ENCODE results near the gene POLR2F. TPM values are rescaled to one million over a fixed set of nuclear protein-coding genes. Genes with fewer than 3 reads are reported as not detected.

The POLR2F gene
- 43.4 TPM for polyA plus RNA-seq (ENCODE audit: insufficient read length)

DNA sequence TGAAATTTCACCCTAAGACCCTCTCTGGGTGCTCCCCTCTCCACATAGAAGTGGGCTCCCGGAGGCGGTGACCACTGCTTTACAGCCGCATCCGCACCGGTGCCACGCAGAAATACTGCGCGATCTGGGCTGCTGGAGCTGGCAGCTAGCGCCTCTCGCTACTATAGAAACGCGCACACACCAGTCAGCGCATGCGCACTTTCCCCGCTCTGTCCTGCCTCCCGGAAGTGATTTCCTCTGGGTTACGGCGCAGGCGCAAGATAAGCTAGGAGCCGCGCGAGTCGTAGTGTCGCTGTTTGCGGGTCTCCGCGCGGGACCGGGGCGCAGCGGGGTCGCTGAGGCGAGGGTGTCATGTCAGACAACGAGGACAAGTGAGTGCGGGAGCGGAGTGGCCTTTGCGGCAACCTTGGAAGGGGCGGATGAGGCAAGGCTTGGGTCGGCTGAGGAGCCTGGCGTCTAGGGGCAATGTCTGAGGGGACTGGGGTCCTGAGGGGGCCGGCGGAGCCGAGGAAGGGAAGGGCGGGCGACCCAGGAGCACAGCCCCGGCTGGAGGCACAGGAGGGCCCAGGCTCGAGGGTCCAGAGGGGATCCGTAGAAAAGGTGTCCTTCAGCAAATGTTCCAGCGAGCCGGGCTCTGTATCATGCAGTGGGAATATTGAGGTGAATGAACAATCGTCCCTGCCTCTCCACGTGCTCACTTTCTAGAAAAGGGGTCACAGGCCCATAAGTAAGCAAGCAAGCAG is at the start of gene POLR2F, which contains the start of gene C22orf23:
POLR2F (plus strand) TSS at position 263 of the 743 bp plus-strand sequence; CDS start at position 352, 89 bp downstream.
C22orf23 (minus strand) TSS at position 165 of the 743 bp plus-strand sequence. CDS start 452 bp downstream, outside the sequence.
- DNase-seq (ENCODE audit: low read depth), result peak; percentile 94

- no peak for DNase-seq (ENCODE audit: low read depth)
These were observed 48.6 kb upstream of the POLR2F start for GRCh38 chr22:37904572-37905533.

- no peak for DNase-seq (ENCODE audit: low read depth)
These were observed 47.8 kb upstream of the POLR2F start, which contains the start of gene MICALL1 for GRCh38 chr22:37905534-37906363. MICALL1 (plus strand) TSS chr22:37906297; CDS start chr22:37906423, 126 bp downstream.

- no peak for DNase-seq (ENCODE audit: low read depth)
These were observed 47.0 kb upstream of the POLR2F start for GRCh38 chr22:37906364-37907008.

DNA sequence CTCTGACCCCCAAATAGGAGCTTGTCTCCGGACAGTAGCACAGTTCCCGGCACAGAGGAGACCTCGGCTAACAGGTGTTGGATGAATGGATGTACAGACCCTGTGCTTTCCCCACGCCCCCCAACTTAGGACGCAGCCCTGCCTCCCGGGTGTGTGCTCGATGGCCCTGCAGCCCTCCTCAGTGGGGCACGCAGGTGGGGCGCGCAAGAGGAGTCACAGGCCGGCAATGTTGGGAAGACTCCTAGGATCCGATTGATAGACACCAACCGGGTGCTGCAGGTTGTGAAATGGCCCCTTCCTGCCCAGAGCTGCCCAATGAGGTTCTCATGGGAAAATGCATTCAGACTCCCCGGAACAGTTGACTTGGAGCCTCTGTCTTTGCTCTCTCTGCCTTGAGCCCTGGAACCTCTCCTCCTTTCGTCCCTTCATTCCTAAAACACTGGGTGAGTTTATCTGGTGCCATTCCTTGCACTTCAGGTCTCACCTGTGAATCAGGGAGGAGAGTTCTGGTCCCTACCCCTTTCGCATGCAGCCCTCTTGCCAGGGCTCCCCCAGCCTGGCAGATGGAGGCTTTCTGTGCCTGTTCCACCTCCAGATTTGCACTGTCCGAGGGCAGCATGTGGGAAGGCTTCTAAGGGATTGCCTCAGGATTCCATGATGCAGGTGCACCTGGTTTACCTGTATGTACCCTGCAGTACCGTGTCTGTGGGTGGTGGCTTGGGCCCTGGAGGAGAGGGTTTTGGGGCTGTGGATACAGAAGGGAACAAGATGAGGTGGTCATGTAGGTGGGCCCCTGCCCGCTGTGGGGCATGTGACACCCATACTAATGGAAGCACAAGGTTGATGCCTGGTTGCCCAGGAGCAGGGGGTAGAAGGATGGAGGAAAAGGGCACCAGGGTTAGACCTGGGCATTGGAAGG is 46.2 kb upstream of the POLR2F start:
- no peak for DNase-seq (ENCODE audit: low read depth)

DNA sequence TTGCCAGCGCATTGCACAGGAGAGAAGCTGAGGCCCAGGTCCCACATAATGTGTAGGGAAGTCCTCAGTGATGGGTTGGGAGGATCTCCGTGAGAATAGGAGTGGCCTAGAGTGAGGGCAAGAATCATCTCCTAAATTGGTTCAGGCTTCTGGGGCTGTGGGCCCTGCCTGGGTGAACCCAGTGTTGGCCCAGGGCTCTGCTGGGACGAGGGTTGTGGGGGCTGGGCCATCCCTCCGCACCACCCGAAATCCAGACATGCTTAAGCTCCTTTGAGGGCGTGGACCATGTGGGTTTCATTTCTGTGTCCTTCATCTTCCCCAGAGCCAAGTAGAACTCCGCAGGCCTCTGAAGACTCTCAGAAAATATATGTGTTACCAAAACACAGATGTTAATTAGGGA is 43.7 kb upstream of the POLR2F start:
- DNase-seq (ENCODE audit: low read depth), result no peak

DNA sequence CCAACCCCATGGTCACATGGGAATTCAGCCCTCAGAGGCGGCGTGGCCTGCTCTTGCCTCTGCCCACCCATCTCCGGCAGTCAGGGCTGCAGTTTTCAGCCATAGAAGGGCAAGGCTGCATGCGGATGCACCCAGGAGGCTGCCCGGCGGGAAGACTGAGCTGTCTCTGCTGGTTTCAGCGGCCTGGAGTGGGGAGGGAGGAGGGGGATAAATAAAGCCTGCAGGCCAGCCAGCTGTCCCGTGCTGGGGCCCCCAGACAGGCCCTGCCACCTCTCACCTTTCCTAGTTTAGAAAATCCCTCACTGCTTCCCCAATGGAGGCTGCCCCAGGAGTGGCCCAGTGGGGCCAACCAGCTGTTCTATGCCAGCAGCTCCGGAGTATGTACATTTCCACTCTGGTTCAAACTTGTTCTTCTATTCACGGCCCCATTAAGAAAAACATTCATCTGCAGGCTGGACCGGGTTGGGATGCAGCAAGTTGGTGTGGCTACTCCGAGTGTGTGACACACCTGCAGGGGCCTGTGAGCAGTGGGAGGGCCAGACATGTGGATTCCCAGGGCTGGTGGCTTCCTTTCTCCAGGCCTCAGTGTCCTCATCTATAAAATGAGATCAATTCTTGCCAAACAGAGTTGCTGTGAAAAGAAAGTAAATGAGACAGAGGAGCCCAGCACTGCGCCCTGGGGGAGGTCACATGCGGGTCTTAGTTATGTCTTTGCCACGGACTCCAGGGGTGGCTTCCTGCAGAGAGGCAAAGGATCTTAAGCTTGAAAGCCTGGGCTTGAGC is 42.4 kb upstream of the POLR2F start:
- DNase-seq (ENCODE audit: low read depth), result no peak

DNA sequence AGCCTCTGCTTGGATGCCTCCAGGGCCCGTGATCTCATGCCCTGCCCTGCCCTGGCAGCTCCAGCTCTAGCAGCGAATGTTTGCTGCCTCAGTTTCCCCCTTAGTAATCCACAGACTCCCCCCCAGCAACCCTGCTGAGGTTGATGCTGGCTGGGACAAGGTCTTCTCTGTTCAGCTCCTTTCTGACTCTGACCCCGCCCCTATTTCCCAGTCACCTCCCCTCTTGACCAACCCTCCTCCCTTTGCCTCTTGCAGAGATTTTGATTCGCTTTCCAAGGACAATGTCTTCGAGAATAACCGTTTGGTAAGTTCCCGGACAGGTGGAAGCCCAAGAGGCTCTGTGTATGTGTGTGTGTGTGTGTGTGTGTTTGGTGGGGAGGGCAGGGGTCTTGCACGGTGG is 41.8 kb upstream of the POLR2F start:
- DNase-seq (ENCODE audit: low read depth), result no peak

DNA sequence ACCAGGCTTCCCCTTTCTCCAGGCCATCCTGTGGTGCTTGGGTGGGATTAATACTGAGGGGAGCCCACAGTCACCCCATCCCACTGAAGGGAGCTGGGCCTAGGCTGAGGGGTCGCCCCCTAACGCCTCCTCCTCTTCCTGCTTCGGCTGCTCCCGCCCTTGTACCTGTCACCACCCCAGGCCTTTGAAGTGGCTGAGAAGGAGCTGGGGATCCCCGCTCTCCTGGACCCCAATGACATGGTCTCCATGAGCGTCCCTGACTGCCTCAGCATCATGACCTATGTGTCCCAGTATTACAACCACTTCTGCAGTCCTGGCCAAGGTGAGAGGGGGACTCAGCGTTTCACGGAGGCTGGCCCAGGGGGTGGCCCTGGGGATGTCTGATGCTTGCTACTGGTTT is 41.3 kb upstream of the POLR2F start:
- DNase-seq (ENCODE audit: low read depth), result no peak

GRCh38 chr22:37913233-37913721 is 40.2 kb upstream of the POLR2F start:
- DNase-seq (ENCODE audit: low read depth), result no peak

- no peak for DNase-seq (ENCODE audit: low read depth)
These were observed 37.2 kb upstream of the POLR2F start for GRCh38 chr22:37916311-37916710.

- no peak for DNase-seq (ENCODE audit: low read depth)
These were observed 35.5 kb upstream of the POLR2F start for GRCh38 chr22:37917874-37918548.

DNA sequence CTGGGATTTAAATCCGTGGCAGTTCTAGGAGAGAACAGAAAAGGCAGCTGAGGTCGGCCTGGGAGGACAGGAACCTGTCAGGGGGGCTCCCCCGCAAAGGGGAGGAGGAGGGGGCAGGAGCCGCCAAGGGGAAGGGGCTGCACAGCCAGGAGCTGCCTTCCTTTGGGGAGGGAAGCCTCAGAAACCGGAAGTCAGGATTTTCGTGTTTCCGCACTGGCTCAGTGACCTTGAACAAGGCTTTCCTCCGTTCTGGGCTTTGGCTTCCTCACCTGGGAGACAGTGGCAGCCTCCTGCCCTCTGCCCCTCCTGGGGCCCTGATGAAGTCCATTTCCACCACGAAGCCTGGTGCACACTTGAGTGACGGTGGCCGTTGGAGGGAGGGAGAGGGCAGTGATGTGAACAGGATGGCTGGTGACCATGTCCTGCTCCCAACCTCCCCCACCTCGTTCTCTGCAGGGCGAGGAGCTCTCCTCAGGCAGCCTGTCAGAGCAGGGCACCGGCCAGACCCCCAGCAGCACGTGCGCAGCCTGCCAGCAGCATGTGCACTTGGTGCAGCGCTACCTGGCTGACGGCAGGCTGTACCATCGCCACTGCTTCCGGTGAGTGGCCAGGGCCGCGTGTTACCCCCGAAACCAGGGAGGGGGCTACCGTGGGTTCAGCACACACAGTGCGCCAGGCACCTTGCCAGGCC is 34.8 kb upstream of the POLR2F start:
- DNase-seq (ENCODE audit: low read depth), result no peak

DNA sequence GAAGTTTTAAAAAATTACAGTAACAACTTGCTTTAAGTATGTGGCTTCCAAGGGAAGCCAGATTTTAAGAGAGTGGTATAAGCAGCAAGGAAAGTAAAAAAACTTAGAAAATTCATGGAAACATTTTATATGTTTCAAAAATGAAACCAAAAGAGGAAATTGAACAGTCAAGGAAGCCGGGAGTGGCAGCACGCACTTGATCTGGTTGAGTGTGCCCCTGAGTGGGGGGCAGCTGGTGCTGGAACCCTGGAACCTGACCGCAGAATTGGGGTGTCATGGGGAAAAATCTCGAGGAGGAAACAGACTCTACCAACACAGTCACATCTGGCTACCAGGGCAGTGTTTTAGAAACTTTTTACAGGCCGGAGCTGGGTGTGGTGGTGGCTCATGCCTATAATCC is 33.4 kb upstream of the POLR2F start:
- DNase-seq (ENCODE audit: low read depth), result no peak

DNA sequence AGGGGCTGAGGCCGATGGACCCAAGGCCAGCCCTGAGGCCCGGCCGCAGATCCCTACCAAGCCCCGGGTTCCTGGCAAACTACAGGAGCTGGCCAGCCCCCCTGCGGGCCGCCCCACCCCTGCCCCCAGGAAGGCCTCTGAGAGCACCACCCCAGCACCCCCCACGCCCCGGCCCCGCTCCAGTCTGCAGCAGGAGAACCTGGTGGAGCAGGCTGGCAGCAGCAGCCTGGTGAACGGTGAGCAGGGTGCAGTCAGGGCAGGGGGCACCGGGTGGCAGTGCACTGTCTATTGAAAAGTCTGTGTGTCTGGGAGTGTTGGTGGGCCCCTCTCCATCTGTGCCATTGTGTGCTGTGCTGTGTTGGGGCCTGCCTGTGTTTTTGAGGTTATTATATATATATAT is 31.3 kb upstream of the POLR2F start:
- no peak for DNase-seq (ENCODE audit: low read depth)

DNA sequence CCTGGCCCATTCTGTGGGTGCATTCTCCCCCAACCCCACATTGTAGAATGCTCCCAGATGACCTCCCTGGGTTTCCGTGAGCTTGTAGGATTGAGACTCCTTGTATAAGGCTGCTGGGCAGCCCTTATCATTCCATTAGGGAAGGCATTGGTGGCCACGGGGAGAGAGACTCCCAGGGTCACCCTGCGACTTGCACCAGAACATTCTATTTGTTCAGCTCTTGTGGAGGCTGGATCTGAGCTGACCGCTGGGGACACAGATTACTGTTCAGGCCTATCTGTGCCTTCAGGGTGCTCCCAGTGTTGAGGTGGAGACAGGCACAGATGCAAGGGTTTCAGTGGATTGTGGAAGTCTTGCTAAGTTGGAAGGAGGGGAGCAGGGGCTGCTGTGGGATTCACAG is 29.6 kb upstream of the POLR2F start:
- DNase-seq (ENCODE audit: low read depth), result no peak

GRCh38 chr22:37924386-37925065 is 29.0 kb upstream of the POLR2F start:
- no peak for DNase-seq (ENCODE audit: low read depth)

All from forelimb muscle (tissue), 1 donor.